BLaER1 treated with 17β-estradiol and CSF1 and Interleukin-3, amounts not matched to agents 10 nM and 100 nM (cell line): ENCODE data around the gene MRPL57.
"Not testable (repeated sequence)": the region's sequence is repeated elsewhere in the genome, so short reads cannot be mapped to it uniquely, and the experiment has no call there.

Source experiments
- H3K27ac ChIP-seq, 11 experiments: shearing (Covaris generic); formaldehyde crosslinking; 2 replicates each; pipeline ENCODE4 v1.8.1; 2022
- H3K27me3 ChIP-seq, 11 experiments: shearing (Covaris generic); formaldehyde crosslinking; 2 replicates each; pipeline ENCODE4 v1.8.1; 2022
- H3K36me3 ChIP-seq, 11 experiments: shearing (Covaris generic); formaldehyde crosslinking; 2 replicates each; pipeline ENCODE4 v1.8.1; 2022
- H3K4me1 ChIP-seq, 10 experiments: shearing (Covaris generic); formaldehyde crosslinking; 2 replicates each; pipeline ENCODE4 v1.8.1; 2022
- H3K4me2 ChIP-seq, 11 experiments: shearing (Covaris generic); formaldehyde crosslinking; 2 replicates each; pipeline ENCODE4 v1.8.1; 2022
- H3K4me3 ChIP-seq, 10 experiments: shearing (Covaris generic); formaldehyde crosslinking; 2 replicates each; pipeline ENCODE4 v1.8.1; 2022
- H3K9ac ChIP-seq, 11 experiments: shearing (Covaris generic); formaldehyde crosslinking; 2 replicates each; pipeline ENCODE4 v1.8.1; 2022
- H3K9me3 ChIP-seq, 11 experiments: shearing (Covaris generic); formaldehyde crosslinking; replicated peaks in 1 of 11; 2 replicates each; pipeline ENCODE4 v1.8.1; 2022
- H4K20me1 ChIP-seq, 11 experiments: shearing (Covaris generic); formaldehyde crosslinking; 2 replicates each; pipeline ENCODE4 v1.8.1; 2022
- Cebpa-rat ChIP-seq, 11 experiments: shearing (Covaris generic); IDR thresholded peaks; 2 replicates each; pipeline ENCODE4 v1.8.1; 2022

The MRPL57 gene

GRCh38 chr13:21147827-21148226, 28.6 kb upstream of the MRPL57 start:
- no peak overlapping the region for H3K4me2 ChIP-seq
- H3K27ac ChIP-seq, result no peak overlapping the region
- H3K4me3 ChIP-seq, result no peak overlapping the region
- H3K36me3 ChIP-seq, result peaks cover 60 to 74% (median 67%) of the 10 kb centered on the region in 11 experiments
- H3K4me1 ChIP-seq, result peaks cover 22 to 40% (median 28%) of the 10 kb centered on the region in 10 experiments
- no peaks in the 10 kb centered on the region for H3K9me3 ChIP-seq
- no peak overlapping the region for H3K9ac ChIP-seq
- H4K20me1 ChIP-seq, result peaks cover 46 to 70% (median 56%) of the 10 kb centered on the region in 11 experiments; a peak in 21 of 22 replicates
- TF ChIP-seq Cebpa-rat (IDR thresholded peaks at IDR 0.05), result no peak
- no peaks in the 10 kb centered on the region for H3K27me3 ChIP-seq

GRCh38 chr13:21148557-21149258, 27.8 kb upstream of the MRPL57 start:
- Histone ChIP-seq H3K4me2 (peak overlapping the region in 4 of 11 experiments; percentile 11 to 32 (median 23); a peak in 2 of 22 replicates), H3K9ac (no peak overlapping the region), H3K27ac (peak overlapping the region in 1 of 11 experiments; percentile 48; a peak in 1 of 22 replicates), H3K4me3 (no peak overlapping the region), H3K4me1 (peaks cover 14 to 31% (median 19%) of the 10 kb centered on the region in 10 experiments), H4K20me1 (peaks cover 40 to 61% (median 47%) of the 10 kb centered on the region in 11 experiments; a peak in 21 of 22 replicates), H3K36me3 (peaks cover 52 to 74% (median 64%) of the 10 kb centered on the region in 11 experiments), H3K27me3 (no peaks in the 10 kb centered on the region), H3K9me3 (no peaks in the 10 kb centered on the region)
- no peak for TF ChIP-seq Cebpa-rat (IDR thresholded peaks at IDR 0.05)

- Histone ChIP-seq H3K36me3 (peaks cover 52 to 74% (median 64%) of the 10 kb centered on the region in 11 experiments), H3K27ac (peak overlapping the region in 6 of 11 experiments; percentile 2 to 48 (median 25); a peak in 6 of 22 replicates), H3K27me3 (no peaks in the 10 kb centered on the region), H4K20me1 (peaks cover 31 to 53% (median 38%) of the 10 kb centered on the region in 11 experiments; a peak in 21 of 22 replicates), H3K9me3 (no peaks in the 10 kb centered on the region), H3K4me2 (peak overlapping the region in 10 of 11 experiments; percentile 0 to 32 (median 15); a peak in 13 of 22 replicates), H3K4me1 (peaks cover 11 to 23% (median 17%) of the 10 kb centered on the region in 10 experiments), H3K9ac (no peak overlapping the region), H3K4me3 (no peak overlapping the region)
- TF ChIP-seq Cebpa-rat (IDR thresholded peaks at IDR 0.05), result no peak
Measured at GRCh38 chr13:21149568-21149967, 26.9 kb upstream of the MRPL57 start.

- peaks cover 47 to 74% (median 64%) of the 10 kb centered on the region in 11 experiments for H3K36me3 ChIP-seq
- H3K9me3 ChIP-seq, result no peaks in the 10 kb centered on the region
- H3K4me1 ChIP-seq, result peaks cover 11 to 22% (median 17%) of the 10 kb centered on the region in 10 experiments
- H4K20me1 ChIP-seq, result peaks cover 27 to 48% (median 34%) of the 10 kb centered on the region in 11 experiments; a peak in 21 of 22 replicates
- no peaks in the 10 kb centered on the region for H3K27me3 ChIP-seq
- H3K9ac ChIP-seq, result no peak overlapping the region
- peak overlapping the region in 6 of 11 experiments; percentile 21 to 48 (median 26); a peak in 6 of 22 replicates for H3K27ac ChIP-seq
- H3K4me3 ChIP-seq, result no peak overlapping the region
- TF ChIP-seq Cebpa-rat (IDR thresholded peaks at IDR 0.05), result no peak
- H3K4me2 ChIP-seq, result peak overlapping the region in 9 of 11 experiments; percentile 0 to 32 (median 14); a peak in 12 of 22 replicates
Measured at GRCh38 chr13:21150013-21150412, 26.4 kb upstream of the MRPL57 start.

GRCh38 chr13:21152251-21152899, 24.1 kb upstream of the MRPL57 start:
- peaks cover 6 to 25% (median 14%) of the 10 kb centered on the region in 11 experiments; a peak in 16 of 22 replicates for H4K20me1 ChIP-seq
- H3K9ac ChIP-seq, result no peak overlapping the region
- H3K9me3 ChIP-seq, result no peaks in the 10 kb centered on the region
- TF ChIP-seq Cebpa-rat (IDR thresholded peaks at IDR 0.05), result no peak
- peaks cover 11 to 22% (median 17%) of the 10 kb centered on the region in 10 experiments for H3K4me1 ChIP-seq
- no peaks in the 10 kb centered on the region for H3K27me3 ChIP-seq
- peaks cover 28 to 74% (median 59%) of the 10 kb centered on the region in 11 experiments for H3K36me3 ChIP-seq
- H3K4me2 ChIP-seq, result no peak overlapping the region
- H3K4me3 ChIP-seq, result no peak overlapping the region
- no peak overlapping the region for H3K27ac ChIP-seq

- H3K9me3 ChIP-seq, result no peaks in the 10 kb centered on the region
- peaks cover 0 to 100% (median 80%) of the 10 kb centered on the region in 11 experiments; a peak in 20 of 22 replicates for H3K36me3 ChIP-seq
- H3K4me3 ChIP-seq, result no peak overlapping the region
- H3K4me1 ChIP-seq, result no peaks in the 10 kb centered on the region
- H3K27me3 ChIP-seq, result no peaks in the 10 kb centered on the region
- H3K27ac ChIP-seq, result no peak overlapping the region
- H3K9ac ChIP-seq, result no peak overlapping the region
- no peaks in the 10 kb centered on the region; a peak in 1 of 22 replicates for H4K20me1 ChIP-seq
- no peak for TF ChIP-seq Cebpa-rat (IDR thresholded peaks at IDR 0.05)
- no peak overlapping the region for H3K4me2 ChIP-seq
Measured at GRCh38 chr13:21164631-21165030, 11.8 kb upstream of the MRPL57 start.

GRCh38 chr13:21165606-21166005, 10.9 kb upstream of the MRPL57 start:
- not testable (repeated sequence) for H3K4me2 ChIP-seq, H3K4me3 ChIP-seq, H4K20me1 ChIP-seq, H3K27me3 ChIP-seq, H3K9me3 ChIP-seq, H3K27ac ChIP-seq, H3K4me1 ChIP-seq, H3K9ac ChIP-seq
- H3K36me3 ChIP-seq, result peaks cover 0 to 100% (median 83%) of the 10 kb centered on the region in 11 experiments; a peak in 19 of 22 replicates

GRCh38 chr13:21171420-21171819, 5.0 kb upstream of the MRPL57 start:
- no peaks in the 10 kb centered on the region for H3K9me3 ChIP-seq
- H3K4me2 ChIP-seq, result no peak overlapping the region
- no peak overlapping the region for H3K9ac ChIP-seq
- H3K4me3 ChIP-seq, result no peak overlapping the region
- no peak overlapping the region for H3K27ac ChIP-seq
- no peaks in the 10 kb centered on the region for H3K27me3 ChIP-seq
- peaks cover 9 to 15% (median 12%) of the 10 kb centered on the region in 10 experiments for H3K4me1 ChIP-seq
- peaks cover 0 to 72% (median 56%) of the 10 kb centered on the region in 11 experiments; a peak in 19 of 22 replicates for H3K36me3 ChIP-seq
- no peak for TF ChIP-seq Cebpa-rat (IDR thresholded peaks at IDR 0.05)
- H4K20me1 ChIP-seq, result no peaks in the 10 kb centered on the region; a peak in 2 of 22 replicates

GRCh38 chr13:21173767-21174166, 2.7 kb upstream of the MRPL57 start:
- Histone ChIP-seq H3K36me3 (peaks cover 0 to 60% (median 45%) of the 10 kb centered on the region in 11 experiments; a peak in 19 of 22 replicates), H3K4me1 (peaks cover 22 to 30% (median 25%) of the 10 kb centered on the region in 10 experiments)
- H3K4me3 ChIP-seq, H3K9ac ChIP-seq, H3K4me2 ChIP-seq, H3K27ac ChIP-seq, H4K20me1 ChIP-seq, H3K27me3 ChIP-seq, H3K9me3 ChIP-seq: not testable (repeated sequence)
